ENCODE data around the gene MDH2. TPM values are rescaled to one million over a fixed set of nuclear protein-coding genes. Genes with fewer than 3 reads are reported as not detected.
"Not testable (repeated sequence)": the region's sequence is repeated elsewhere in the genome, so short reads cannot be mapped to it uniquely, and the experiment has no call there.

Gene MDH2
- total and polyA plus RNA-seq, 5 donors from 2014 or later = 70.6 to 237 (median 162) TPM

DNA sequence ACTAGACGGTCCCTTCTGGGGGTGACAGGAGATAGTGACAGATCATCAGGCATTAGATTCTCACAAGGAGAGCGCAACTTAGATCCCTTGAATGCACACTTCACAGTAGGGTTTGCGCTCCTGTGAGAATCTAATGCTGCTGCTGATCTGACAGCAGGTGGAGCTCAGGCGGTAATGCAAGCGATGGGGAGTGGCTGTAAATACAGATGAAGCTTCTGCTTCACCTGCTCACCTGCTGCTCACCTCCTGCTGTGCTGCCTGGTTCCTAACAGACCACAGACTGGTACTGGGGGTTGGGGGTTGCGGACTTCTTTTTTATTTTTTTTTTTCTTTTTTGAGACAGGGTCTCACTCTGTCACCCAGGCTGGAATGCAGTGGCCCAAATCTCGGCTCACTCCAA is 18.2 kb upstream of the MDH2 start:
- not testable (repeated sequence) for DNase-seq; H3K27me3 ChIP-seq (ENCODE audit: control insufficient read depth, insufficient read depth, low read length); ATAC-seq (ENCODE audit: low read depth in 2 of 2); H3K9me3 Mint-ChIP-seq; H3K27me3 Mint-ChIP-seq; H3K4me3 ChIP-seq (ENCODE audit: low read depth, low read length); H3K36me3 ChIP-seq (ENCODE audit: control insufficient read depth, insufficient read depth, low read length); H3K27ac Mint-ChIP-seq; H3K4me1 ChIP-seq (ENCODE audit: control insufficient read depth, insufficient read depth, low read length, poor library complexity, severe bottlenecking); H3K27ac ChIP-seq (ENCODE audit: insufficient read depth, low read length, poor library complexity, severe bottlenecking); H3K9me3 ChIP-seq (ENCODE audit: control insufficient read depth in 2 of 2, low read length in 2 of 2); H3K4me3 Mint-ChIP-seq
- Mint-ChIP-seq H3K4me1 (peaks cover 0 to 13% (median 11%) of the 10 kb centered on the region in 4 donors), H3K36me3 (peaks cover 27% of the 10 kb centered on the region)

DNA sequence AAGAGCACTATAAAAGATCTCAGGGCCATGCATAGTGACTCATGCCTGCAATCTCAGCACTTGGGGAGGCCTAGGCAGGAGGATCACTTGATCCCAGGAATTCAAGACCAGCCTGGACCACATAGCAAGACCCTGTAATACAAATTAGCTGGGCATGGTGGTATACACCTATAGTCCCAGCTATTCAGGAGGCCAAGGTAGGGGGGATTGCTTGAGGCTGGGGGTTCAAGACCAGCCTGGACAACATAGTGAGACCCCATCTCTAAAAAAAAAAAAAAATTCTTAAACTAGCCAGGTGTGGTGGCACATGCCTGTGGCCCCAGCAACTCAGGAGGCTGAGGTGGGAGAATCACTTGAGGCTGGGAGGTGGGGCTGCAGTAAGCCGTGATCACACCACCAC is 15.9 kb upstream of the MDH2 start:
- no peak for DNase-seq
- H3K4me1 ChIP-seq (ENCODE audit: control insufficient read depth, insufficient read depth, low read length, poor library complexity, severe bottlenecking) = no peaks in the 10 kb centered on the region
- peaks cover 7% of the 10 kb centered on the region for H3K36me3 ChIP-seq (ENCODE audit: control insufficient read depth, insufficient read depth, low read length)
- peaks cover 20% of the 10 kb centered on the region for H3K36me3 Mint-ChIP-seq
- H3K27ac ChIP-seq (ENCODE audit: insufficient read depth, low read length, poor library complexity, severe bottlenecking) = no peak overlapping the region
- H3K27me3 Mint-ChIP-seq = no peaks in the 10 kb centered on the region
- H3K4me1 Mint-ChIP-seq = peaks cover 0 to 17% (median 14%) of the 10 kb centered on the region in 4 donors
- no peak for ATAC-seq (ENCODE audit: low read depth in 2 of 2)
- H3K9me3 ChIP-seq (ENCODE audit: control insufficient read depth in 2 of 2, low read length in 2 of 2) = no peaks in the 10 kb centered on the region
- H3K27me3 ChIP-seq (ENCODE audit: control insufficient read depth, insufficient read depth, low read length) = no peaks in the 10 kb centered on the region
- H3K4me3 ChIP-seq (ENCODE audit: low read depth, low read length) = no peak overlapping the region
- no peaks in the 10 kb centered on the region for H3K9me3 Mint-ChIP-seq
- H3K4me3 Mint-ChIP-seq = no peak overlapping the region
- no peak overlapping the region for H3K27ac Mint-ChIP-seq

DNA sequence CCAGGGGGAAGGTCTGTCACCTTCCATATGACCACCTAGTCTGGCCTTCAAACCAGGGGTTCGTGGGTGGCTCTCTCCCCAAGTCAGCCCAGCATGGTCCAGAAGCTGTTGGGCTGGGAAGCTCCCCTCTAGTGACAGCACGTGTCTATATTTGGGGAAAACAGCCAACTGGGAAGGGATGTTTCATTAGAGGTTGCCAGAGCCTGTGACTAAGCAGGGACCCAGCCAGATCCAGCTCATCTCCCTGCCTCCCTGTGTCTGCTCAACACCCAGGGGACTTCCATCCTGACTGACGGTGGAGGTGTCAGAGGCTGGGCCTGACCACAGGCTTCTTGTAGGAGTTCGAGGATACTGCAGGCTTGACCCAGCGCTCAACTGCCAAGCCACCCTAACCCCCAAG is 10.6 kb upstream of the MDH2 start:
- Histone ChIP-seq H3K27ac (ENCODE audit: insufficient read depth, low read length, poor library complexity, severe bottlenecking) (no peak overlapping the region), H3K27me3 (ENCODE audit: control insufficient read depth, insufficient read depth, low read length) (no peaks in the 10 kb centered on the region), H3K36me3 (ENCODE audit: control insufficient read depth, insufficient read depth, low read length) (no peaks in the 10 kb centered on the region), H3K4me1 (ENCODE audit: control insufficient read depth, insufficient read depth, low read length, poor library complexity, severe bottlenecking) (no peaks in the 10 kb centered on the region), H3K9me3 (ENCODE audit: control insufficient read depth in 2 of 2, low read length in 2 of 2) (no peaks in the 10 kb centered on the region), H3K4me3 (ENCODE audit: low read depth, low read length) (no peak overlapping the region)
- Mint-ChIP-seq H3K9me3 (no peaks in the 10 kb centered on the region), H3K4me3 (no peak overlapping the region), H3K27me3 (no peaks in the 10 kb centered on the region), H3K36me3 (peaks cover 13% of the 10 kb centered on the region), H3K27ac (no peak overlapping the region), H3K4me1 (peaks cover 0 to 27% (median 16%) of the 10 kb centered on the region in 4 donors)
- ATAC-seq (ENCODE audit: low read depth in 2 of 2) = no peak
- no peak for DNase-seq

- no peak overlapping the region for H3K4me3 ChIP-seq (ENCODE audit: low read depth, low read length)
- H3K27ac ChIP-seq (ENCODE audit: insufficient read depth, low read length, poor library complexity, severe bottlenecking) = no peak overlapping the region
- Mint-ChIP-seq H3K9me3 (no peaks in the 10 kb centered on the region), H3K4me1 (peaks cover 0 to 29% (median 9%) of the 10 kb centered on the region in 4 donors), H3K36me3 (peaks cover 12% of the 10 kb centered on the region), H3K27ac (peak overlapping the region in 1 of 3 donors; percentile 78), H3K27me3 (no peaks in the 10 kb centered on the region), H3K4me3 (no peak overlapping the region)
- H3K4me1 ChIP-seq (ENCODE audit: control insufficient read depth, insufficient read depth, low read length, poor library complexity, severe bottlenecking) = no peaks in the 10 kb centered on the region
- DNase-seq (no peak), ATAC-seq (ENCODE audit: low read depth in 2 of 2) (no peak)
- H3K36me3 ChIP-seq (ENCODE audit: control insufficient read depth, insufficient read depth, low read length) = no peaks in the 10 kb centered on the region
- no peaks in the 10 kb centered on the region for H3K27me3 ChIP-seq (ENCODE audit: control insufficient read depth, insufficient read depth, low read length)
- no peaks in the 10 kb centered on the region for H3K9me3 ChIP-seq (ENCODE audit: control insufficient read depth in 2 of 2, low read length in 2 of 2)
Measured at GRCh38 chr7:76040126-76040525, 7.8 kb upstream of the MDH2 start.

GRCh38 chr7:76044375-76044865 is 3.5 kb upstream of the MDH2 start:
- no peak for DNase-seq
- Histone ChIP-seq H3K36me3 (ENCODE audit: control insufficient read depth, insufficient read depth, low read length) (no peaks in the 10 kb centered on the region), H3K27me3 (ENCODE audit: control insufficient read depth, insufficient read depth, low read length) (no peaks in the 10 kb centered on the region), H3K9me3 (ENCODE audit: control insufficient read depth in 2 of 2, low read length in 2 of 2) (no peaks in the 10 kb centered on the region), H3K4me1 (ENCODE audit: control insufficient read depth, insufficient read depth, low read length, poor library complexity, severe bottlenecking) (peaks cover 35% of the 10 kb centered on the region), H3K27ac (ENCODE audit: insufficient read depth, low read length, poor library complexity, severe bottlenecking) (no peak overlapping the region), H3K4me3 (ENCODE audit: low read depth, low read length) (no peak overlapping the region)
- H3K36me3 Mint-ChIP-seq = peaks cover 16% of the 10 kb centered on the region
- no peak for ATAC-seq (ENCODE audit: low read depth in 2 of 2)
- no peaks in the 10 kb centered on the region for H3K27me3 Mint-ChIP-seq
- H3K9me3 Mint-ChIP-seq = no peaks in the 10 kb centered on the region
- H3K27ac Mint-ChIP-seq = peak overlapping the region in 2 of 3 donors; percentile 11 to 62
- peaks cover 0 to 56% (median 24%) of the 10 kb centered on the region in 4 donors for H3K4me1 Mint-ChIP-seq
- H3K4me3 Mint-ChIP-seq = peak overlapping the region in 3 of 4 donors; percentile 21 to 74 (median 40)

DNA sequence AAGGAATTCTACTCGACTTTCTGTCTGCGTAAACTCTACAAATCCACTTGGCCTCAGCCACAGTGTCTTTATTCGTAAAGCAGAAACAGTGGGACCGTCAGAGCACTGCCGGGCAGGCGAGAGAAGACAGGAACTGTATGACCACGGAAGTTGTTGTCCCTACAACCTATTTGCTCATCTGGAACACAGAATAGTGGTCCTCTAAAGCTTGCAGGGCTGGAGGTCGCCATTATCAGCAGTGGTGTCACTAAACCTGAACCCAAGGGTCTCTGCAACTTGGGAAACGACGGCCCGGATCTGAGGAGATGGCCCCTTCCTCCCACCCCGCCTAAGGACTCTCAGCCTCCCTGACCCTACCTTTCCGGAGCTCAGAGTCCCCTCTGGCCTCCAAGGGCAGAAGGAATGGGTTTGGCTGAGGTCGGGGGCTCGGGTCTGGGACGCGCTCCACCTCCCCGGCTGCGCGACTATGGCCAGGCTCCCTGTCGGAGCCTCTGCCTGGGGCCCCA is 548 bp upstream of the MDH2 start:
- Histone ChIP-seq H3K9me3 (ENCODE audit: control insufficient read depth in 2 of 2, low read length in 2 of 2) (no peaks in the 10 kb centered on the region), H3K27me3 (ENCODE audit: control insufficient read depth, insufficient read depth, low read length) (no peaks in the 10 kb centered on the region), H3K27ac (ENCODE audit: insufficient read depth, low read length, poor library complexity, severe bottlenecking) (peak overlapping the region; percentile 91), H3K36me3 (ENCODE audit: control insufficient read depth, insufficient read depth, low read length) (no peaks in the 10 kb centered on the region), H3K4me1 (ENCODE audit: control insufficient read depth, insufficient read depth, low read length, poor library complexity, severe bottlenecking) (peaks cover 51% of the 10 kb centered on the region), H3K4me3 (ENCODE audit: low read depth, low read length) (peak overlapping the region; percentile 97)
- Mint-ChIP-seq H3K9me3 (peaks cover 0 to 1% (median 0%) of the 10 kb centered on the region in 7 donors), H3K4me3 (peak overlapping the region; percentile 96 to 98 (median 98)), H3K27me3 (no peaks in the 10 kb centered on the region), H3K4me1 (peaks cover 13 to 73% (median 40%) of the 10 kb centered on the region in 4 donors), H3K27ac (peak overlapping the region; percentile 97 to 99 (median 99)), H3K36me3 (peaks cover 26% of the 10 kb centered on the region)
- peak in 2 of 3 donors; percentile 16 to 34 for DNase-seq
- ATAC-seq (ENCODE audit: low read depth in 2 of 2) = no peak

- H3K4me1 Mint-ChIP-seq = peaks cover 13 to 78% (median 41%) of the 10 kb centered on the region in 4 donors
- Histone ChIP-seq H3K27ac (ENCODE audit: insufficient read depth, low read length, poor library complexity, severe bottlenecking) (peak overlapping the region; percentile 91), H3K4me3 (ENCODE audit: low read depth, low read length) (peak overlapping the region; percentile 96), H3K36me3 (ENCODE audit: control insufficient read depth, insufficient read depth, low read length) (peaks cover 5% of the 10 kb centered on the region), H3K4me1 (ENCODE audit: control insufficient read depth, insufficient read depth, low read length, poor library complexity, severe bottlenecking) (peaks cover 51% of the 10 kb centered on the region), H3K9me3 (ENCODE audit: control insufficient read depth in 2 of 2, low read length in 2 of 2) (no peaks in the 10 kb centered on the region), H3K27me3 (ENCODE audit: control insufficient read depth, insufficient read depth, low read length) (no peaks in the 10 kb centered on the region)
- H3K4me3 Mint-ChIP-seq = peak overlapping the region; percentile 96 to 98 (median 98)
- ATAC-seq (ENCODE audit: low read depth in 2 of 2) (no peak), DNase-seq (peak in 1 of 3 donors; percentile 50)
- H3K27me3 Mint-ChIP-seq = no peaks in the 10 kb centered on the region
- peaks cover 0 to 1% (median 0%) of the 10 kb centered on the region in 7 donors for H3K9me3 Mint-ChIP-seq
- peaks cover 31% of the 10 kb centered on the region for H3K36me3 Mint-ChIP-seq
- peak overlapping the region; percentile 95 to 99 (median 97) for H3K27ac Mint-ChIP-seq
Measured at GRCh38 chr7:76048668-76048988, 722 bp downstream of the MDH2 start.

- DNase-seq = no peak
- peaks cover 31% of the 10 kb centered on the region for H3K36me3 Mint-ChIP-seq
- peaks cover 9% of the 10 kb centered on the region for H3K36me3 ChIP-seq (ENCODE audit: control insufficient read depth, insufficient read depth, low read length)
- no peaks in the 10 kb centered on the region for H3K9me3 ChIP-seq (ENCODE audit: control insufficient read depth in 2 of 2, low read length in 2 of 2)
- H3K9me3 Mint-ChIP-seq = peaks cover 0 to 1% (median 0%) of the 10 kb centered on the region in 7 donors
- H3K27ac ChIP-seq (ENCODE audit: insufficient read depth, low read length, poor library complexity, severe bottlenecking) = no peak overlapping the region
- H3K4me1 ChIP-seq (ENCODE audit: control insufficient read depth, insufficient read depth, low read length, poor library complexity, severe bottlenecking) = peaks cover 51% of the 10 kb centered on the region
- H3K4me3 ChIP-seq (ENCODE audit: low read depth, low read length) = peak overlapping the region; percentile 49
- no peak for ATAC-seq (ENCODE audit: low read depth in 2 of 2)
- no peaks in the 10 kb centered on the region for H3K27me3 Mint-ChIP-seq
- peak overlapping the region in 1 of 3 donors; percentile 39 for H3K27ac Mint-ChIP-seq
- peak overlapping the region; percentile 96 to 98 (median 98) for H3K4me3 Mint-ChIP-seq
- no peaks in the 10 kb centered on the region for H3K27me3 ChIP-seq (ENCODE audit: control insufficient read depth, insufficient read depth, low read length)
- peaks cover 13 to 80% (median 41%) of the 10 kb centered on the region in 4 donors for H3K4me1 Mint-ChIP-seq
Measured at GRCh38 chr7:76049295-76049694, 1.4 kb downstream of the MDH2 start.
